ENCODE results near the gene DGUOK.
"Not testable (repeated sequence)": the region's sequence is repeated elsewhere in the genome, so short reads cannot be mapped to it uniquely, and the experiment has no call there.

Gene DGUOK

GRCh38 chr2:73903313-73903712, 23.4 kb upstream of the DGUOK start:
- TF ChIP-seq, protein P1, sequence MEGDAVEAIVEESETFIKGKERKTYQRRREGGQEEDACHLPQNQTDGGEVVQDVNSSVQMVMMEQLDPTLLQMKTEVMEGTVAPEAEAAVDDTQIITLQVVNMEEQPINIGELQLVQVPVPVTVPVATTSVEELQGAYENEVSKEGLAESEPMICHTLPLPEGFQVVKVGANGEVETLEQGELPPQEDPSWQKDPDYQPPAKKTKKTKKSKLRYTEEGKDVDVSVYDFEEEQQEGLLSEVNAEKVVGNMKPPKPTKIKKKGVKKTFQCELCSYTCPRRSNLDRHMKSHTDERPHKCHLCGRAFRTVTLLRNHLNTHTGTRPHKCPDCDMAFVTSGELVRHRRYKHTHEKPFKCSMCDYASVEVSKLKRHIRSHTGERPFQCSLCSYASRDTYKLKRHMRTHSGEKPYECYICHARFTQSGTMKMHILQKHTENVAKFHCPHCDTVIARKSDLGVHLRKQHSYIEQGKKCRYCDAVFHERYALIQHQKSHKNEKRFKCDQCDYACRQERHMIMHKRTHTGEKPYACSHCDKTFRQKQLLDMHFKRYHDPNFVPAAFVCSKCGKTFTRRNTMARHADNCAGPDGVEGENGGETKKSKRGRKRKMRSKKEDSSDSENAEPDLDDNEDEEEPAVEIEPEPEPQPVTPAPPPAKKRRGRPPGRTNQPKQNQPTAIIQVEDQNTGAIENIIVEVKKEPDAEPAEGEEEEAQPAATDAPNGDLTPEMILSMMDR (IDR thresholded peaks at IDR 0.05; ENCODE audit: extremely low read depth, missing control alignments), result no peak
- DNase-seq (ENCODE audit: low spot score), result no peak

- not testable (repeated sequence) for DNase-seq (ENCODE audit: low spot score)
Measured at GRCh38 chr2:73903949-73904613, 22.6 kb upstream of the DGUOK start.

- DNase-seq (ENCODE audit: low spot score), result no peak
- TF ChIP-seq, protein P1 (IDR thresholded peaks at IDR 0.05; ENCODE audit: extremely low read depth, missing control alignments), result no peak
Measured at GRCh38 chr2:73904952-73905351, 21.7 kb upstream of the DGUOK start.

- TF ChIP-seq, protein P1 (IDR thresholded peaks at IDR 0.05; ENCODE audit: extremely low read depth, missing control alignments), result no peak
- no peak for DNase-seq (ENCODE audit: low spot score)
Measured at GRCh38 chr2:73906847-73907505, 19.7 kb upstream of the DGUOK start.

- TF ChIP-seq, protein P1 (IDR thresholded peaks at IDR 0.05; ENCODE audit: extremely low read depth, missing control alignments), result peak; percentile 41
- DNase-seq (ENCODE audit: low spot score), result peak; percentile 73
Measured at GRCh38 chr2:73907840-73908452, 18.7 kb upstream of the DGUOK start.

- DNase-seq (ENCODE audit: low spot score), result no peak
- TF ChIP-seq, protein P1 (IDR thresholded peaks at IDR 0.05; ENCODE audit: extremely low read depth, missing control alignments), result no peak
Measured at GRCh38 chr2:73908689-73909652, 17.7 kb upstream of the DGUOK start.

DNA sequence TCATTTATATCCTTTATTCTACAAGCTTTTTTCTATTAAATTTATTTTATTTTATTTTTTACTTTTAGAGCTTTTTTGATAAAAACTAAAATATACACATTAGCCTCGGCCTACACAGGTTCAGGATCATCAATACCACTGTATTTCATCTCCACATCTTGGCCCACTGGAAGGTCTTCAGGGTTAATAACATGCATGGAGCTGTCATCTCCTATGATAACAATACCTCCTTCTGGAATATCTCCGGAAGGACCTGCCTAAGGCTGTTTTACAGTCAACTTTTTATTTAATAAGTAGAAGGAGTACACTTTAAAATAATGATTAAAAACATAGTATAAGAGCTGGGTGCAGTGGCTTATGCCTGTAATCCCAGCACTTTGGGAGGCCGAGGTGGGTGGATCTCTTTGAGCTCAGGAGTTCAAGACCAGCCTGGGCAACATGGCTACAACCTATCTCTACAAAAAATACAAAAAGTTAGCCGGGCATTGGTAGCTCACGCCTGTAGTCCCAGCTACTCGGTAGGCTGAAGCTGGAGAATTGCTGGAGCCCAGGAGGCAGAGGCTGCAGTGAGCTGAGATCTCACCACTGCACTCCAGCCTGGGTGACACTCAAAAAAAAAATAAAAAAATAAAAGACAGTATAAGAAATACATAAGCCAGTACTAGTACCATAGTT, 15.7 kb upstream of the DGUOK start:
- no peak for DNase-seq (ENCODE audit: low spot score)
- TF ChIP-seq, protein P1 (IDR thresholded peaks at IDR 0.05; ENCODE audit: extremely low read depth, missing control alignments), result no peak

Data from GM20000 (cell line).